Activated CD4-positive, alpha-beta T cell treated with anti-CD3 and anti-CD28 coated beads, Interleukin-2, amount 50 U/mL, for 16 hours (primary cell): ENCODE results near the gene PRKACA.
A peak's percentile ranks its signal among the peaks of the same experiment; 100 is the strongest.
"Not testable (repeated sequence)": the region's sequence is repeated elsewhere in the genome, so short reads cannot be mapped to it uniquely, and the experiment has no call there.

Experiments used
- DNase-seq: peaks from one replicate; pipeline ENCODE4 v3.0.0-alpha.2; 2020

PRKACA gene

GRCh38 chr19:14063105-14063504 is 54.5 kb downstream of the PRKACA start:
- no peak for DNase-seq

- DNase-seq: no peak
Measured at GRCh38 chr19:14062558-14062855, 55.1 kb downstream of the PRKACA start.

DNA sequence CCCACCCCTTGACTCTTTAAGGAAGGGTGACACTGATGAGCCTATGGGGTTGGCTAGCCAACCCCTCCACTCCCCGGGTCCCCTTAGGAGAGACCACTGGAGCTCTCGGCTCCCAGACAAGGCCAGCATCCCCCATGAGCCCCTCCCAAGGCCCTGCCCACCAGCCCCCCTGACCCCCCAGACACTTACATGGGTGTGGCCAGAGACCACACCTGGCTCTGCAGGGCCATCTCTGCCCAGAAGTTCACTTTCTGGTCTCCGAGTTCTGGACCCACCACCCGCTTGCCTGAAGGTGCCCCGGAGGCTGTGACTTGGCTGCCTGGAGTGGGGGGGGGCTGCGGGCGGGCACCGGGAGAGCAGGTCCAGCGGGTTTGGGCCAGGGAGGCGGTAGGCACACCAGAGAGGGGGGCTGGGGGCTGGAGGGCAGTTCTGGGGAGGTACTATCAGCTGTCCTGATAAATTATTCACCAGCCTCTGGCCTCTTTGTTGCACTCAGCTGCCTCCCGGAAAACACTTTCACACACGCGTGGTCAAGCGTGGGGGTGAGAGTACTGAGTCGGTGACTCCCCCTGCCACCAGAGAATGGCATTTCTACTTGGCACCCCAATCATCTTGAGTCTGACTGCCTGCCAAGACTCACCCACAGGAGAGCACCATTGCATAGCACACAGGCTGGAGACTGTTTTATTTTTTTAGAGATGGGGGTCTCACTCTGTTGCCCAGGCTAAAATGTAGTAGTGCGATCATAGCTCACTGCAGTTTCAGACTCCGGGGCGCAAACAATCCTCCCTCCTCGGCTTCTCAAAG is 55.6 kb downstream of the PRKACA start, which contains the start of gene PALM3:
PALM3 (minus strand) TSS at position 326 of the 807 bp plus-strand sequence; CDS start at position 230, 96 bp downstream.
- no peak for DNase-seq

DNA sequence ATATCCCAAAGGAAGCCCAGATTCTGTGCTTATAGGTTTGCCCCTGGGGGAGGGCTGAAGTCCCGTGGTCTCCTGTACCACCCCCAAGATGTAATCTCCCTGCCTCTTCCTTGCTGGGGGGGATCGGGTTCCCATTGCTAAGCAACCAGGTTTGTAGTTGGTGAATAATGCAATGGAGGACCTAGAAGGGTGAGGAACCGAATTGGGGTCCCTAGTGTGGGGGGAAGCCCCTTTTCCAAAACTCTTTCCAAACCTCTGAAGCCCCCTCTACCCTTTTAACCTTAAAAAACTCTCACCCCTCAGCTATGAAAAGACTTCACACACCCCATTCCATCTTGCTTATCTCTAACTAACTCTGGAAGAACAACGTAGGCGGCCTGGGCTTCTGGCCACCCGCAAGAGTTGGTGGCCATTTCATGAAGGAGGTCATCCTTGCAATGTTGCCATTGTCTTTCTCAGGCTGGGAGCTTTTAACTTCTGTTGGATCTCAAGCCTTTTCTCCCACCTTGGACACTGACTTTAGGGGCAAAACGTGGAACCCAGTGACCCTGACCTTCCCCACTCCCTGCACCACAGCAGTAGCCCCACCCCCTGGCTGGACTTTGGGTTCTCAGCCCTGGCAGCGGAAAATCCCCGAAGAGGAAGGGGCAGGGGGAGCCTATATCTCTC is 56.3 kb downstream of the PRKACA start:
- no peak for DNase-seq

- no peak for DNase-seq
Measured at GRCh38 chr19:14059652-14060155, 57.9 kb downstream of the PRKACA start.

DNA sequence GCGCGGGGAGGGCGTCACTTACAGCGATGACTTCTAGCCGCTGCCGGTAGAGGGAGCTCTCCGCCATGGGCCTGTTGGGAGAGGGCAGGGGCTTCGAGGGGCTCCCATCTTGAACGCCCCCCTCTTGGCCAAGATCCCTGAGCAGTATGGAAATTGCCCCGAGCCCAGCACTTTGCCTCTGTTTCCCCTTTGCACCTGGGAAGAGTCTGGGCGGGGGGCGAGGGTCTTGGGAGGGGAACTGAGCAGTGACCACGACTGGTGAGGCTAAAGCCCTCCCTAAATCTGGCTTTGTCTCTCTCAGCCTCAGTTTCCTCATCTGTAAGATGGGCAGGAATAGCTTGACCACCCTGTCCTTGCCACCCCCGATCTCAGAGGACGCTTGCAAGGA is 58.5 kb downstream of the PRKACA start:
- peak; percentile 46 for DNase-seq

- DNase-seq: no peak
Measured at GRCh38 chr19:14058182-14059092, 59.1 kb downstream of the PRKACA start.

- no peak for DNase-seq
Measured at GRCh38 chr19:14056741-14057356, 60.7 kb downstream of the PRKACA start.

DNA sequence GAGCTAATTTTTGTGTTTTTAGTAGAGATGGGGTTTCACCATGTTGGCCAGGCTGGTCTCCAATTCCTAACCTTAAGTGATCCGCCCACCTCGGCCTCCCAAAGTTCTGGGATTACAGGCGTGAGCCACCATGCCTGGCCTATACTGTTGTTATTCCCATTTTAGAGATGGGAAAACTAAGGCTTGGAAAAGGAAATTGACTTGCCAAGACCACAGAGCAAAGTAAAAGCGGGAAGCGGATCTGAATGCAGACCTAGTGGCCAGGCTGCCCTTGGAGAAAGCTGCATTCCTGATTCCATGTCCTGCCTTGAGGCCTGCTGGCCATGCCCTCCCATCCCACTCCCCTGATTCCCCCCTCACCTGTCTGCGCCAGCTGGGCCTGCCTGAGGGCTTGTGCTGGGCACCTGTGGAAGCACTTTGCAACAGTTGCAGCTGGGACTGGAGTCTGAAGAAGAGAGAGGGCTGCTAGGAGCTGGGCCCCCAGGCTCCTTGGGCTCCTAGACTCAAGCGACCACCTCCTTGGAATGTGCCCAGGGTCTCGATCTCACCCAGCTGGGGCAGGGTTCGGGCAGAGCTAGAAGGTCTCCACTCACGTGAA is 61.4 kb downstream of the PRKACA start:
- no peak for DNase-seq

- DNase-seq: no peak
Measured at GRCh38 chr19:14055396-14055795, 62.2 kb downstream of the PRKACA start.

- no peak for DNase-seq
Measured at GRCh38 chr19:14054721-14055120, 62.8 kb downstream of the PRKACA start.

GRCh38 chr19:14054099-14054498 is 63.5 kb downstream of the PRKACA start:
- no peak for DNase-seq

DNA sequence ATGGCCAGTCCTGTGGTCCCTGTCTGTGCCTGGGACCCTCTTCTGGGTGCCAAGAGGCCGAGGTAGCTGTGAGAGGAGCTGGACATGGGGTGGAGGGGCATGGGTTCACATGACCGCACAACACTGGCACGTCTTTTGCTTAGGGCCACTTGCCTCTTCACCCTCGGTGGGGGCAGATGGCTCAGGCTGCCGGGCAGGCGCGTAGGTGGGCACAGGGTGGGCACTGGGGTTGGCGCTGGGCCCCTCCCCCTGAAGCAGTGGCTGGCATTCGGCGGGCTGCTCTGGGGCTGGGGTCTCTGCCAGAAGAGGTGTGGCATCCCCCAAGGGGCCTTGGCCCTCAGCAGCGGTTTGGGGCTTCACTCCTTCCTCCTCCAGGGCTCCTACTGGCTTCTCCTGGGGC is 64.1 kb downstream of the PRKACA start:
- no peak for DNase-seq

GRCh38 chr19:14053032-14053431 is 64.5 kb downstream of the PRKACA start:
- DNase-seq: no peak

- no peak for DNase-seq
Measured at GRCh38 chr19:14052470-14052869, 65.1 kb downstream of the PRKACA start.

GRCh38 chr19:14051980-14052379 is 65.6 kb downstream of the PRKACA start:
- no peak for DNase-seq

DNA sequence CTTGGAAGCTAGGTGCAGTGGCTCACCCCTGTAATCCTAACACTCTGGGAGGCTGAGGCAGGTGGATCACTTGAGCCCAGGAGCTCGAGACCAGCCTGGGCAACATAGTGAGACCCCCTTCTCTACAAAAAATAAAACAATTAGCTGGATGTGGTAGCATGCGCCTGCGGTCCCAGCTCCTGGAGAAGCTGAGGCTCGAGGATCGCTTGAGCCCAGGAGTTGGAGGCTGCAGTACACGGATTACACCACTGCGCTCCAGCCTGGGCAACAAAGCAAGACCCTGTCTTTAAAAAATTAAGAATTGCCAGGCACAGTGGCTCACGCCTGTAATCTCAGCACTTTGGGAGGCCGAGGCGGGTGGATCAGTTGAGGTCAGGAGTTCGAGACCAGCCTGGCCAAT is 66.6 kb downstream of the PRKACA start:
- not testable (repeated sequence) for DNase-seq

DNA sequence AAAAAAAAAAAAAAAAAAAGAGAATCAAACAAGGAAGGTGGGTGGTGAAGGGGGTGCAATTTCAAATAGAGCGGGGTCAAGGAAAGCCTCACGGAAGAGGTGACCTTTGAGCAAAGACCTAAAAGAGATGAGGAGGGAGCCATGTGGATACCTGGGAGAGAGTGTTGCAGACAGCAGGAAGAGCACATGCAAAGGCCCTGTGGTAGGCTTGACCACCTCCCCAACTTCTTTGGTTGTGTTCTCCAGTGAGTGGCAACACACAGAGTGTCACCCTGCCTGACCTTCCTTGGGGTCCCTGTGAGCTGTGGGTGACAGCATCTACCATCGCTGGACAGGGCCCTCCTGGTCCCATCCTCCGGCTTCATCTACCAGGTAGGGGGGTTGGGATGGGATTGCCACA is 67.0 kb downstream of the PRKACA start:
- DNase-seq: no peak

DNA sequence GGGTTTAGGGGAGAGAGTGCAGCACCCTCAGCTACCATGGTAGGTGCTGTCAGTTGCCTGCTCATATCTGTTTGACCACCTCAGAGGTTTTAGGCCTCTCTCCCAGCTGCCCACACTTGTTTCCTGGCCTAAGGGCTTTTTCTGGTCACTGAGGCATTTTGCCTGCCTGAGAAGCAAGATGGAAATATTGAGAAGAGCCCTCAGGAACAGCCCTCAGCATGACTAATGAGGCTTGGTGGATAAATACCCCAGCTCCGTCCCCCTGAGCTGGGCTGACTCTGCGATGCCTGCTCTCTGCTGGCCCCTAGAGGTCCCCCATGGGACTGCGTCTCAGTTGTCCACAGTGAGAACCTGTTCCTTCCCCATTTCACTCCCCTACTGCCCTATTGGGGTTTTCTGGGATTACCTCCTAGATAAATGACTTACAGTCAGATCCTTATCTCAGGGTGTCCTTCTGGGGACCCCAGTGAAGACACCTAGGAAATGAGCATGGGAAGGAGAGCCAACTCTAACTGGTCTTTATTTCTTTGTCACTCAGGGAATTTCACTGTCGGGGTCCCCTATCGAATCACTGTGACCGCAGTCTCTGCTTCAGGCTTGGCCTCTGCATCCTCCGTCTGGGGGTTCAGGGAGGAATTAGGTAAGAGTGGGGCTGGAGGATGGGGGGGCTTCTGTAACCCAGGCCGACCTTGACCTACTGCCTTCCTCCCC is 69.0 kb downstream of the PRKACA start:
- peak; percentile 68 for DNase-seq

- not testable (repeated sequence) for DNase-seq
Measured at GRCh38 chr19:14047866-14048265, 69.7 kb downstream of the PRKACA start.
